T-helper 2 cell treated with Interferon-gamma antibody and Interleukin-4, amounts not matched to agents 100 ng/mL and 5 ng/mL, for 36 hours (primary cell): ENCODE results near the gene COL23A1. TPM values are rescaled to one million over a fixed set of nuclear protein-coding genes. Genes with fewer than 3 reads are reported as not detected.

Experiments
- intact Hi-C: fragments of 100-400 bp; cut with micrococcal nuclease; formaldehyde crosslinking; loops from one replicate; pipeline ENCODE4 v1.15.1; 2023
- total RNA-seq: library from RNA; stranded (reverse); gene quantifications from 2 replicates; pipeline ENCODE4 v1.2.3, GENCODE V29; 2022

Gene COL23A1
- total RNA-seq, 1 donor from 2014 or later = 0.09 TPM

GRCh38 chr5:178365501-178366440, 224.4 kb downstream of the COL23A1 start:
- intact Hi-C loops = no loop called here

GRCh38 chr5:178364326-178364675, 225.9 kb downstream of the COL23A1 start:
- intact Hi-C loops = no loop called here

- intact Hi-C loops = no loop called here
These were observed 226.5 kb downstream of the COL23A1 start for GRCh38 chr5:178363501-178364325.

- intact Hi-C loops = no loop called here
These were observed 228.3 kb downstream of the COL23A1 start for GRCh38 chr5:178361657-178362445.

GRCh38 chr5:178360926-178361235, 229.3 kb downstream of the COL23A1 start:
- intact Hi-C loops = no loop called here

GRCh38 chr5:178360222-178360925, 229.8 kb downstream of the COL23A1 start:
- intact Hi-C loops = no loop called here

- intact Hi-C loops = no loop called here
These were observed 230.5 kb downstream of the COL23A1 start for GRCh38 chr5:178359738-178360137.

- intact Hi-C loops = no loop called here
These were observed 232.5 kb downstream of the COL23A1 start for GRCh38 chr5:178357678-178358077.

GRCh38 chr5:178357121-178357521, 233.1 kb downstream of the COL23A1 start:
- intact Hi-C loops = no loop called here

- intact Hi-C loops = no loop called here
These were observed 233.7 kb downstream of the COL23A1 start for GRCh38 chr5:178356431-178356872.

- intact Hi-C loops = no loop called here
These were observed 234.5 kb downstream of the COL23A1 start for GRCh38 chr5:178355671-178356070.

- intact Hi-C loops = no loop called here
These were observed 236.7 kb downstream of the COL23A1 start for GRCh38 chr5:178353461-178353860.

- intact Hi-C loops = no loop called here
These were observed 238.2 kb downstream of the COL23A1 start for GRCh38 chr5:178352035-178352349.

- intact Hi-C loops = no loop called here
These were observed 238.8 kb downstream of the COL23A1 start for GRCh38 chr5:178351221-178352034.

- intact Hi-C loops = no loop called here
These were observed 239.6 kb downstream of the COL23A1 start for GRCh38 chr5:178350361-178351220.

- intact Hi-C loops = no loop called here
These were observed 240.4 kb downstream of the COL23A1 start for GRCh38 chr5:178349625-178350353.

- intact Hi-C loops = no loop called here
These were observed 241.1 kb downstream of the COL23A1 start for GRCh38 chr5:178349075-178349511.

- intact Hi-C loops = no loop called here
These were observed 241.7 kb downstream of the COL23A1 start for GRCh38 chr5:178348356-178349074.
